Coronary artery (tissue), 2 donors: ENCODE results near the gene RTL10.
A peak's percentile ranks its signal among the peaks of the same experiment; 100 is the strongest.

Experiments
- DNase-seq: peaks from one replicate; pipeline ENCODE4 v3.0.0-alpha.2; 2017; ENCODE audit warnings: low spot score
- H3K27ac ChIP-seq, 2 donors: fragments of 200-600 bp; sonication (generic); one replicate each; pipeline ENCODE4 v1.5.1; 2016 to 2019
- H3K4me3 ChIP-seq: fragments of 200-600 bp; sonication (generic); 2 replicates; pipeline ENCODE4 v1.5.1; 2016; ENCODE audit warnings: mild to moderate bottlenecking, moderate library complexity
- TF ChIP-seq, protein P1 (sequence below): fragments of 200-600 bp; sonication (generic); IDR thresholded peaks from one replicate; pipeline ENCODE4 v1.5.1; 2019; ENCODE audit warnings: antibody characterized with exemption

The RTL10 gene

DNA sequence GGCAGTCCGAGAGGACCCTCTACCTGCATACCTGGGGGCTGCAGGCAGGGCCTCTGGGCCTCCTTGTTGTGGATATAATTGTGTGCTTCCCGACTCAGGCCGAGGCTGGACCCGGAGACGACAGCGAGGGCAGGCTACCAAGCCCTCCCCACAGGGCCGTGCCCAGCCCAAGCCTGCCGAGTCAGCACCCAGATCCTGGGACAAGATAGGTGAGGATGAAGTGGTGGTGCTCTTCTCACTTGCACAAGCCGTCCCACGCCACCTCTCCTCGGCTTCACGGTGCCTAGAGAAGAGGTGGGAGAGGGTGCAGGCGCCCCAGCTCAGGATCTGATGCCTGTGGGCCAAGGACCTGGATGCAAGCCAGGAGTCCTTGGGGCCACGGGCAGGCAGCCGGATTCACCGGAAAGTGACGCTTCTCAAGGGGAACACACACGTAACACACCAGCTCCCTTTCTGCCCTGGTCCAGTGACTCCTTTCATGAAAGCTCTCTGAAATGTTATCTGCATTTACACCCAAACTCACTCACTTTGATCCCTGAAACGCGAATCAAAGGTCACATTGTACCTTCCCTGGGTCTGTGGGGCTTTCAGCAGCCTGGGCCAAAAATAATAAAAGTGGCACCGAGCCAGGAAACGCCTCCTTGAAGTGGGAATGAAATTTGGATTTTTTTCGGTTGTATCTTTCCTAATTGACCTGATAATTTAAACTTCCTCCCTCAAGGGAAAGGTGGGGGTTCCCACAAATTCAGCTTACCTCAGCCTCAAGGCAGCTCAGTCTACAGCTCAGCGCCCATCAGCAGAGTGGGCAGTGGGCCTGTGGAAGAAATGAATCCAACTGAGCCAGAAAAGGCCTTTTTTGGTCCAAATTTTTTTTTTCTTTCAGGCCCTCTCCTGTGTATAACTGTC is 1.1 kb upstream of the RTL10 start:
- peak overlapping the region; percentile 93 for H3K4me3 ChIP-seq
- DNase-seq: peak; percentile 83
- TF ChIP-seq, protein P1, sequence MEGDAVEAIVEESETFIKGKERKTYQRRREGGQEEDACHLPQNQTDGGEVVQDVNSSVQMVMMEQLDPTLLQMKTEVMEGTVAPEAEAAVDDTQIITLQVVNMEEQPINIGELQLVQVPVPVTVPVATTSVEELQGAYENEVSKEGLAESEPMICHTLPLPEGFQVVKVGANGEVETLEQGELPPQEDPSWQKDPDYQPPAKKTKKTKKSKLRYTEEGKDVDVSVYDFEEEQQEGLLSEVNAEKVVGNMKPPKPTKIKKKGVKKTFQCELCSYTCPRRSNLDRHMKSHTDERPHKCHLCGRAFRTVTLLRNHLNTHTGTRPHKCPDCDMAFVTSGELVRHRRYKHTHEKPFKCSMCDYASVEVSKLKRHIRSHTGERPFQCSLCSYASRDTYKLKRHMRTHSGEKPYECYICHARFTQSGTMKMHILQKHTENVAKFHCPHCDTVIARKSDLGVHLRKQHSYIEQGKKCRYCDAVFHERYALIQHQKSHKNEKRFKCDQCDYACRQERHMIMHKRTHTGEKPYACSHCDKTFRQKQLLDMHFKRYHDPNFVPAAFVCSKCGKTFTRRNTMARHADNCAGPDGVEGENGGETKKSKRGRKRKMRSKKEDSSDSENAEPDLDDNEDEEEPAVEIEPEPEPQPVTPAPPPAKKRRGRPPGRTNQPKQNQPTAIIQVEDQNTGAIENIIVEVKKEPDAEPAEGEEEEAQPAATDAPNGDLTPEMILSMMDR: no peak
- peak overlapping the region; percentile 87 to 98 for H3K27ac ChIP-seq

GRCh38 chr22:19853879-19854777 is 546 bp downstream of the RTL10 start:
- Histone ChIP-seq H3K4me3 (peak overlapping the region; percentile 93), H3K27ac (peak overlapping the region; percentile 87 to 98)
- TF ChIP-seq, protein P1: no peak
- no peak for DNase-seq

- TF ChIP-seq, protein P1: no peak
- Histone ChIP-seq H3K27ac (peak overlapping the region in 1 of 2 donors; percentile 98), H3K4me3 (peak overlapping the region; percentile 93)
- no peak for DNase-seq
Measured at GRCh38 chr22:19853058-19853878, 1.4 kb downstream of the RTL10 start.

DNA sequence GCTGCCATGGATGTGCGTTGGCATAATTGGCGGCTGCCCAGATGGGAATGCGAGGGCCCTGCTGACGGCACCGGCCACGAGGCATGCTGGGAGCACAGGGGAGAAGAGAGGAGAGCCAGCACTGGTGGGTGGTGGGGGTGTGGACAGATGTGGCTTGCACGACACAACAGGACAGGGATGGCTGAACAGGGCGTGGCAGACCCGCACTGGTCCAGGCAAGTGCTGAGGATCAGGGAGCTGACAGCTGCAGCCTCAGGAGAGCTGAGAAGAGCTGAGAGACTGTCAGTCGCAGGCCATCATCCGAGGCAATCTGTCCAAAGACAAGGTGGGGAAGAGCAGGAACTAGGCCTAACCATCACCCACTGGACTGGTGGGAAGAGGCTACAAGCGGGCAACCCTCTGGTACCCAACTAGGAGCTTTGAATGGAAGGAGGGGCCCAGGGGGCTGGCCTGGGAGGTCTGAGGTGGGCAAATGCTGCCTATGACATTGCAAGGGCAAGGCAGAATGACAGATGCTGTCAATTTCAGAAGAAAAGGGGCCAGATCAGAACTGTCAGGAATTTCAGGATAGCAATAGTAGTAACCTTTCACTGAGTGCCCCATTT is 2.4 kb downstream of the RTL10 start:
- DNase-seq: no peak

DNA sequence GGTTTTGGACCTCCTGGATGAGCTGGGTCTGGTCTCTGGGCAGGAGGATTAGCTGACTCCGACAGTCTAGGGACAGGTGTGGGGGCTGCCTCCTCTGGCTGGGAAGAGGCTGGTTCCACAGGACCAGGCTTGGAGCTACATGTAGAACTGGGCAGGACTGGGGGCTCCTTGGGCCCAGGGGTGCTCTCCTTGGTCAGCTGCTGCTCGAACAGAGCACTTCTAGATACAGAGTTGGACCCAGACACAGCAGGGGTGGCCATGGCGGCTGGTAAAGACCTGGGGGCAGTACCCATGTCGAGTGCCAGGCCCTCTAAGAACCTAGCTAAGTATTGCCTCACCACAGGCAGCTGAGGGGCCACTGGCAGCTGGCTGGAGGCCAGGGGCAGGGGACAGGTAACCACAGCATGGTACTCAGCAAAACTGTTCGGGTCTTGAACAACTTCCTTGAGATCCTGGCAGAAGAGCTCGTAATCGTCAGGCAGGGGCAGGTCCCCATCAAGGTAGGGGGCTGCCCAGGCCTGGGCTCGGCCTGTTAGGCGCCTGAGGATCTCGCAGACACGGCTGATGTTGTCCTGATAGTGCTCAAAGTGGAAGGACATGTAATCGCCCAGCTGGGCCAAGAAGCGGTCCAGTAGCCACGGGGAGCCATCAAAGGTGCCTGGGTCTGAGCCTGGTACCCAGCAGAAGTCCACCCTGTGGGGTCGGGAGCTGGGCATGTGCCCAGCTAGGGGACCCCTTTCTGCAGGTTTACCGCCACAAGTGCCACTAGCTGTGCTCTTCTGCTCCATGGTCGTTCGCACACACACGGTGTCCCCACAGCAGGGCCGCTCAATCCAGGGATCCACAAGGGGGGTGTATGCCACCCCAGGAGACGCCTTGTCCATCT is 3.1 kb downstream of the RTL10 start:
- no peak for DNase-seq
- Histone ChIP-seq H3K4me3 (no peak overlapping the region), H3K27ac (no peak overlapping the region)
- TF ChIP-seq, protein P1: no peak

More for the DNA sequence above, 2.4 kb downstream of the RTL10 start:
- Histone ChIP-seq H3K27ac (no peak overlapping the region), H3K4me3 (peak overlapping the region; percentile 93)
- TF ChIP-seq, protein P1: no peak
